ENCODE data around the gene CNKSR3. TPM values are rescaled to one million over a fixed set of nuclear protein-coding genes. Genes with fewer than 3 reads are reported as not detected.

CNKSR3 gene
- polyA plus RNA-seq, 1 of the 3 experiments (the other 2 are of a cell fraction), result 1.6 TPM

GRCh38 chr6:154356690-154357089 lies 153.8 kb downstream of the CNKSR3 start, which contains the start of gene IPCEF1:
TSS of gene IPCEF1 (minus strand) at chr6:154356803. CDS start at chr6:154265947, 90,856 bp downstream.
- Histone ChIP-seq H3K9me2 (no peaks in the 10 kb centered on the region), H2AFZ (ENCODE audit: low read depth) (no peak within 1 kb of the TSS), H3K4me3 (ENCODE audit: low read depth in 2 of 2, low read length in 1 of 2) (no peak within 1 kb of the TSS), H3K4me1 (ENCODE audit: control insufficient read depth in 1 of 2, insufficient read depth in 2 of 2, low read depth in 1 of 2, low read length in 1 of 2) (no peaks in the 10 kb centered on the region), H3K9ac (no peak within 1 kb of the TSS), H3K79me2 (ENCODE audit: insufficient read depth) (no peaks in the 10 kb centered on the region), H3F3A (replicated peaks; ENCODE audit: insufficient read depth) (no peaks in the 10 kb centered on the region), H3K27ac (ENCODE audit: low read depth in 2 of 2, low read length in 1 of 2) (no peak within 1 kb of the TSS), H3K4me2 (no peak within 1 kb of the TSS), H4K20me1 (ENCODE audit: insufficient read depth) (no peaks in the 10 kb centered on the region), H3K27me3 (ENCODE audit: insufficient read depth) (no peaks in the 10 kb centered on the region), H3K36me3 (replicated peaks in 1 of 2; ENCODE audit: control insufficient read depth in 1 of 2, insufficient read depth in 2 of 2, low read length in 1 of 2) (no peaks in the 10 kb centered on the region), H3K9me3 (no peaks in the 10 kb centered on the region)
- WGBS (ENCODE audit: low lambda C conversion rate), result 94% methylated on average over 3 of the region's 3 CpGs
- ChIA-PET CTCF (no interaction called here), POLR2A (no interaction called here)
- no peak for DNase-seq
- TF ChIP-seq RCOR1 (IDR thresholded peaks at IDR 0.05; ENCODE audit: low read length), result no peak
- TF ChIP-seq YY1 (IDR thresholded peaks at IDR 0.05; ENCODE audit: low read depth), result no peak
- no peak for TF ChIP-seq TAF1 (IDR thresholded peaks at IDR 0.05; ENCODE audit: borderline replicate concordance, low read depth, low read length)
- TF ChIP-seq JUND (IDR thresholded peaks at IDR 0.05), result no peak
- no peak for TF ChIP-seq RAD21 (IDR thresholded peaks at IDR 0.05; ENCODE audit: low read length)
- no peak for TF ChIP-seq USF1 (IDR thresholded peaks at IDR 0.05; ENCODE audit: borderline replicate concordance, low read depth)

- Histone ChIP-seq H3K4me1 (ENCODE audit: control insufficient read depth in 1 of 2, insufficient read depth in 2 of 2, low read depth in 1 of 2, low read length in 1 of 2) (no peaks in the 10 kb centered on the region), H2AFZ (ENCODE audit: low read depth) (no peak overlapping the region), H3K9me3 (no peaks in the 10 kb centered on the region), H4K20me1 (ENCODE audit: insufficient read depth) (no peaks in the 10 kb centered on the region), H3K27me3 (ENCODE audit: insufficient read depth) (no peaks in the 10 kb centered on the region), H3F3A (replicated peaks; ENCODE audit: insufficient read depth) (no peaks in the 10 kb centered on the region), H3K36me3 (replicated peaks in 1 of 2; ENCODE audit: control insufficient read depth in 1 of 2, insufficient read depth in 2 of 2, low read length in 1 of 2) (no peaks in the 10 kb centered on the region), H3K27ac (ENCODE audit: low read depth in 2 of 2, low read length in 1 of 2) (no peak overlapping the region), H3K9me2 (no peaks in the 10 kb centered on the region), H3K4me3 (ENCODE audit: low read depth in 2 of 2, low read length in 1 of 2) (no peak overlapping the region), H3K79me2 (ENCODE audit: insufficient read depth) (no peaks in the 10 kb centered on the region), H3K9ac (no peak overlapping the region), H3K4me2 (no peak overlapping the region)
- ChIA-PET CTCF (no interaction called here), POLR2A (no interaction called here)
- WGBS (ENCODE audit: low lambda C conversion rate), result 92% methylated on average over 2 of the region's 2 CpGs
- DNase-seq, result no peak
- TF ChIP-seq NFIC (IDR thresholded peaks at IDR 0.05; ENCODE audit: borderline replicate concordance) (no peak), USF1 (IDR thresholded peaks at IDR 0.05; ENCODE audit: borderline replicate concordance, low read depth) (no peak), GATA2 (CRISPR knock-in tag; IDR thresholded peaks at IDR 0.05) (no peak), SMC3 (IDR thresholded peaks at IDR 0.05; ENCODE audit: low read depth, low read length) (no peak), FOSL2 (IDR thresholded peaks at IDR 0.05; ENCODE audit: borderline replicate concordance, low read depth) (no peak), PBX3 (IDR thresholded peaks at IDR 0.05) (no peak), GABPA (IDR thresholded peaks at IDR 0.05; ENCODE audit: low read depth) (no peak), FOXJ3 (CRISPR knock-in tag; IDR thresholded peaks at IDR 0.05) (no peak), SIN3A (IDR thresholded peaks at IDR 0.05; ENCODE audit: borderline replicate concordance, low read depth, low read length) (no peak), CHD2 (IDR thresholded peaks at IDR 0.05; ENCODE audit: low read length, partially characterized antibody) (no peak), EP300 (IDR thresholded peaks at IDR 0.05; ENCODE audit: borderline replicate concordance in 1 of 2, low read depth in 1 of 2, low read length in 1 of 2) (no peak), POLR2AphosphoS5 (IDR thresholded peaks at IDR 0.05; ENCODE audit: low read depth, low read length) (no peak), CTCF (IDR thresholded peaks at IDR 0.05) (no peak), REST (IDR thresholded peaks at IDR 0.05; ENCODE audit: low read depth, low read length) (no peak), RXRA (IDR thresholded peaks at IDR 0.05; ENCODE audit: borderline replicate concordance, low read depth) (no peak), TCF12 (IDR thresholded peaks at IDR 0.05) (no peak)
These were observed 154.4 kb downstream of the CNKSR3 start for GRCh38 chr6:154356113-154356512.
